ENCODE data around the gene REELD1. TPM values are rescaled to one million over a fixed set of nuclear protein-coding genes. Genes with fewer than 3 reads are reported as not detected.

REELD1 gene
- total and polyA plus RNA-seq, 10 of the 15 experiments (the other 5 are each of a cell fraction or from before 2014, with no cell fraction given): 0.11 to 3.9 (median 0.62) TPM

GRCh38 chr4:146274774-146275173 lies 60.4 kb downstream of the REELD1 start:
- ChIA-PET CTCF (interaction anchor here (0.7 to 7.4 kb wide), 12 partner anchors 7 to 641 kb away, joined by 3 to 173 read pairs (median 4); no protein-coding TSS in a partner anchor), SMC1A (ENCODE audit: uncharacterized antibody, unreplicated experiment) (interaction anchor here (1.0 to 7.9 kb wide), 22 partner anchors 10 to 642 kb away, joined by 3 to 121 read pairs (median 9); no protein-coding TSS in a partner anchor), POLR2A (interaction anchor here (0.7 to 4.3 kb wide), 6 partner anchors 10 to 64 kb away, joined by 3 to 27 read pairs (median 4); no protein-coding TSS in a partner anchor), RAD21 (ENCODE audit: unreplicated experiment) (interaction anchor here (0.7 to 10.3 kb wide), 14 partner anchors 10 to 822 kb away, joined by 3 to 159 read pairs (median 4); no protein-coding TSS in a partner anchor)
- FAIRE-seq (no peak), DNase-seq (ENCODE audit: low read depth, low spot score) (no peak), ATAC-seq (peak; percentile 25)
- peak overlapping the region; percentile 25; the same call in 1 of the 2 replicates for H3K4me3 ChIP-seq
- H3K27ac ChIP-seq (ENCODE audit: control insufficient read depth, insufficient read depth): peak overlapping the region; percentile 81
- BruUV-seq (replicated peaks): no TSS peak
- no peak overlapping the region for H2AFZ ChIP-seq (ENCODE audit: control insufficient read depth, low read depth, low read length)
- intact Hi-C loops (cut with micrococcal nuclease; ENCODE audit: unreplicated experiment): loop anchor here (5.0 to 10.0 kb wide), 5 partner anchors 97 to 1090 kb away; partner anchors contain the start of genes LSM6, OTUD4 and SLC10A7
- peaks cover 1% of the 10 kb centered on the region for H3K9me3 ChIP-seq (replicated peaks; ENCODE audit: control insufficient read depth, insufficient read depth, low read length)
- H3K27me3 ChIP-seq (replicated peaks in 1 of 2; ENCODE audit: control insufficient read depth in 2 of 2, insufficient read depth in 2 of 2, low read length in 1 of 2): no peaks in the 10 kb centered on the region
- 89% methylated on average over 1 of the region's 1 CpG for WGBS (ENCODE audit: insufficient coverage, insufficient replicate concordance, low lambda C conversion rate, missing lambda C conversion rate)
- H3K9ac ChIP-seq (ENCODE audit: control insufficient read depth, insufficient read depth, low read length): no peak overlapping the region
- H3K4me1 ChIP-seq (ENCODE audit: control insufficient read depth, insufficient read depth, low read length): peaks cover 59% of the 10 kb centered on the region
- no peaks in the 10 kb centered on the region for H4K20me1 ChIP-seq (ENCODE audit: control insufficient read depth, insufficient read depth)
- no peaks in the 10 kb centered on the region; a peak in 2 of 4 replicates for H3K36me3 ChIP-seq (ENCODE audit: control insufficient read depth in 2 of 2, insufficient read depth in 2 of 2, low read length in 1 of 2)
- H3K4me2 ChIP-seq (ENCODE audit: control insufficient read depth, insufficient read depth): peak overlapping the region; percentile 75; the same call in 1 of the 2 replicates
- H3K79me2 ChIP-seq (ENCODE audit: control insufficient read depth, insufficient read depth, low read length): peaks cover 9% of the 10 kb centered on the region
- in situ Hi-C loops (cut with MboI): no loop called here
- no peak for TF ChIP-seq CREB1 (IDR thresholded peaks at IDR 0.05; ENCODE audit: low read depth)
- TF ChIP-seq EZH2 (IDR thresholded peaks at IDR 0.05; ENCODE audit: borderline replicate concordance, control insufficient read depth, low read depth, low read length): no peak
- no peak for TF ChIP-seq RUNX3 (IDR thresholded peaks at IDR 0.05; ENCODE audit: low read length)
- no peak for TF ChIP-seq CEBPB (IDR thresholded peaks at IDR 0.05; ENCODE audit: borderline replicate concordance in 1 of 2, low read depth in 2 of 2, low read length in 2 of 2)
- 0 out of 4 replicates have a peak, but pooled peaks of 1 of the 2 experiments have one; percentile 30 for TF ChIP-seq EP300 (IDR thresholded peaks at IDR 0.05; ENCODE audit: borderline replicate concordance in 1 of 2, control insufficient read depth in 1 of 2, low read depth in 2 of 2, low read length in 2 of 2)
- 0 out of 2 replicates have a peak, but pooled peaks have one; percentile 14 for TF ChIP-seq YBX1 (IDR thresholded peaks at IDR 0.05)
- TF ChIP-seq JUNB (IDR thresholded peaks at IDR 0.05): peak; percentile 44; the same call in 1 of the 2 replicates
- TF ChIP-seq SUPT20H (IDR thresholded peaks at IDR 0.05; ENCODE audit: borderline replicate concordance, control insufficient read depth, low read depth, low read length): no peak
- TF ChIP-seq NKRF (conservative IDR thresholded peaks at IDR 0.05): no peak
- no peak for TF ChIP-seq BRCA1 (IDR thresholded peaks at IDR 0.05; ENCODE audit: low read depth, low read length)
- TF ChIP-seq NFYB (IDR thresholded peaks at IDR 0.05; ENCODE audit: insufficient read depth, low read depth, low read length): no peak
- no peak for TF ChIP-seq MTA2 (IDR thresholded peaks at IDR 0.05; ENCODE audit: low read depth)
- TF ChIP-seq PKNOX1 (IDR thresholded peaks at IDR 0.05): no peak
- no peak for TF ChIP-seq CEBPZ (IDR thresholded peaks at IDR 0.05; ENCODE audit: low read depth, low read length)
- TF ChIP-seq TCF7 (IDR thresholded peaks at IDR 0.05; ENCODE audit: borderline replicate concordance): peak; percentile 48; the same call in 1 of the 2 replicates
- no peak for TF ChIP-seq NR2C2 (IDR thresholded peaks at IDR 0.05; ENCODE audit: borderline replicate concordance, control insufficient read depth, insufficient read length, low read depth)
- peak; percentile 35; the same call in 1 of the 2 replicates for TF ChIP-seq RAD21 (IDR thresholded peaks at IDR 0.05; ENCODE audit: insufficient read depth, low read depth, low read length)
- TF ChIP-seq NBN (IDR thresholded peaks at IDR 0.05): no peak
